ENCODE data around the gene OR52E4.

The OR52E4 gene

GRCh38 chr11:5847711-5848110 lies 32.7 kb upstream of the OR52E4 start:
- Histone ChIP-seq H3K4me3 (ENCODE audit: low read depth, low read length) (no peak overlapping the region), H3K27me3 (replicated peaks) (no peaks in the 10 kb centered on the region), H3K27ac (no peak overlapping the region), H3K36me3 (replicated peaks) (no peaks in the 10 kb centered on the region)
- no peak for DNase-seq
- TF ChIP-seq, protein P1, sequence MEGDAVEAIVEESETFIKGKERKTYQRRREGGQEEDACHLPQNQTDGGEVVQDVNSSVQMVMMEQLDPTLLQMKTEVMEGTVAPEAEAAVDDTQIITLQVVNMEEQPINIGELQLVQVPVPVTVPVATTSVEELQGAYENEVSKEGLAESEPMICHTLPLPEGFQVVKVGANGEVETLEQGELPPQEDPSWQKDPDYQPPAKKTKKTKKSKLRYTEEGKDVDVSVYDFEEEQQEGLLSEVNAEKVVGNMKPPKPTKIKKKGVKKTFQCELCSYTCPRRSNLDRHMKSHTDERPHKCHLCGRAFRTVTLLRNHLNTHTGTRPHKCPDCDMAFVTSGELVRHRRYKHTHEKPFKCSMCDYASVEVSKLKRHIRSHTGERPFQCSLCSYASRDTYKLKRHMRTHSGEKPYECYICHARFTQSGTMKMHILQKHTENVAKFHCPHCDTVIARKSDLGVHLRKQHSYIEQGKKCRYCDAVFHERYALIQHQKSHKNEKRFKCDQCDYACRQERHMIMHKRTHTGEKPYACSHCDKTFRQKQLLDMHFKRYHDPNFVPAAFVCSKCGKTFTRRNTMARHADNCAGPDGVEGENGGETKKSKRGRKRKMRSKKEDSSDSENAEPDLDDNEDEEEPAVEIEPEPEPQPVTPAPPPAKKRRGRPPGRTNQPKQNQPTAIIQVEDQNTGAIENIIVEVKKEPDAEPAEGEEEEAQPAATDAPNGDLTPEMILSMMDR (IDR thresholded peaks at IDR 0.05; ENCODE audit: low read depth, low read length, missing control alignments) = no peak
- in situ Hi-C loops (cut with HindIII; ENCODE audit: low pct_ligation_motif_present, low sequenced_read_pairs) = no loop called here

DNA sequence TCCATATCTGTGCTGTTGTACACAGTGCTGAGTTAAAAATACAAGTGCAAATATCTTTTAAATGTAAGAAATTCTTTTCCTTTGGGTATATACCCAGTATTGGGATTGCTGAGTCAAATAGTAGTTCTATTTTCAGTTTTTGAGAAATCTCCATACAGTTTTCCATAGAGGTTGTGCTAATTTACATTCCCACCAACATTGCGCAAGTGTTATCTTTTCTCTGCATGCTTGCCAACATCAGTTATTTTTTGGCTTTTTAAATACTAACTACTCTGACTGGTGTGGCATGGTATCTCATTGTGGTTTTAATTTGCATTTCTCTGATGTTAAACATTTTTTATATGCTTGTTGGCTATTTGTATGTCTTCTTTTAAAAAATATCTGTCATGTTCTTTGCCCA lies 29.4 kb upstream of the OR52E4 start:
- in situ Hi-C loops (cut with HindIII; ENCODE audit: low pct_ligation_motif_present, low sequenced_read_pairs) = no loop called here
- Histone ChIP-seq H3K27ac (no peak overlapping the region), H3K36me3 (replicated peaks) (no peaks in the 10 kb centered on the region), H3K4me3 (ENCODE audit: low read depth, low read length) (no peak overlapping the region), H3K27me3 (replicated peaks) (no peaks in the 10 kb centered on the region)
- no peak for DNase-seq
- TF ChIP-seq, protein P1 (IDR thresholded peaks at IDR 0.05; ENCODE audit: low read depth, low read length, missing control alignments) = no peak

DNA sequence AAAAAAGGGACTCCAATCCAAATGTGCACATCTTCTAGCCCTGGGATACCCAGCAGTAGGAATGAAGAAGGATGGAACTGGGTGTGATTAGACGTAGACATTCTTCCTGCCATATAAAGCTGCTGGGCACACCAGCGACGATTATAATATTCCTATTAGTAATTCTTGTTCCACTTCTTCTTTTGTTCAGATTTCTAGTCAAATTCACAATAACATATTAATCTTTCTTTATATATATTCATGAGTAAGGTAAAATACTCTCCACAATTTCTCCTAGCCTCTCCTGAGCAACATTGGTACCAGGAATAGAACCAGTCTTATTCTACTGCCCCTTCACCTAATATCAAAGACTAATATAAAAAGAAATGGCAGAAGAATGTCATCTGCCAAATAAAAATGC lies 22.8 kb upstream of the OR52E4 start, which contains the start of gene OR52E8:
TSS of gene OR52E8 (minus strand) at position 101 of the 400 bp plus-strand sequence. CDS start at position 101, 0 bp downstream.
- no peak for DNase-seq
- Histone ChIP-seq H3K36me3 (replicated peaks) (no peaks in the 10 kb centered on the region), H3K27ac (no peak within 1 kb of the TSS), H3K27me3 (replicated peaks) (no peaks in the 10 kb centered on the region), H3K4me3 (ENCODE audit: low read depth, low read length) (no peak within 1 kb of the TSS)
- in situ Hi-C loops (cut with HindIII; ENCODE audit: low pct_ligation_motif_present, low sequenced_read_pairs) = no loop called here
- TF ChIP-seq, protein P1 (IDR thresholded peaks at IDR 0.05; ENCODE audit: low read depth, low read length, missing control alignments) = no peak

DNA sequence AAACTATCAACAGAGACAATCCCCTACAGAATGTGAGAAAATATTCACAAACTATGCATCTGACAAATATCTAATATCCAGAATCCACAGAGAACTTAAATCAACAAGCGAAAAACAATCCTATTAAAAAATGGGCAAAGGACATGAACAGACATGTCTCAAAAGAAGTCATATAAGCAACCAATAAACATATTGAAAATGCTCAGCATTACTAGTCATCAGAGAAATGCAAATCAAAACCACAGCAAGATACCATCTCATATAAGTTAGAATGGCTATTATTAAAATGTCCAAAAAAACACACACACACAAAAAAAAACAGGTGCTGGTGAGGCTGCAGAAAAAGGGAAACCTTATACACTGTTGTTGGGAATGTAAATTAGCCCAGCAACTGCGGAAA lies 14.6 kb upstream of the OR52E4 start:
- TF ChIP-seq, protein P1 (IDR thresholded peaks at IDR 0.05; ENCODE audit: low read depth, low read length, missing control alignments) = no peak
- in situ Hi-C loops (cut with HindIII; ENCODE audit: low pct_ligation_motif_present, low sequenced_read_pairs) = no loop called here
- Histone ChIP-seq H3K4me3 (ENCODE audit: low read depth, low read length) (no peak overlapping the region), H3K27ac (no peak overlapping the region), H3K27me3 (replicated peaks) (no peaks in the 10 kb centered on the region), H3K36me3 (replicated peaks) (no peaks in the 10 kb centered on the region)
- DNase-seq = no peak

GRCh38 chr11:5878564-5878963 lies 1.9 kb upstream of the OR52E4 start:
- in situ Hi-C loops (cut with HindIII; ENCODE audit: low pct_ligation_motif_present, low sequenced_read_pairs) = no loop called here
- H3K4me3 ChIP-seq (ENCODE audit: low read depth, low read length) = no peak overlapping the region
- DNase-seq = no peak
- no peaks in the 10 kb centered on the region for H3K27me3 ChIP-seq (replicated peaks)
- H3K36me3 ChIP-seq (replicated peaks) = no peaks in the 10 kb centered on the region
- no peak overlapping the region for H3K27ac ChIP-seq
- TF ChIP-seq, protein P1 (IDR thresholded peaks at IDR 0.05; ENCODE audit: low read depth, low read length, missing control alignments) = no peak

DNA sequence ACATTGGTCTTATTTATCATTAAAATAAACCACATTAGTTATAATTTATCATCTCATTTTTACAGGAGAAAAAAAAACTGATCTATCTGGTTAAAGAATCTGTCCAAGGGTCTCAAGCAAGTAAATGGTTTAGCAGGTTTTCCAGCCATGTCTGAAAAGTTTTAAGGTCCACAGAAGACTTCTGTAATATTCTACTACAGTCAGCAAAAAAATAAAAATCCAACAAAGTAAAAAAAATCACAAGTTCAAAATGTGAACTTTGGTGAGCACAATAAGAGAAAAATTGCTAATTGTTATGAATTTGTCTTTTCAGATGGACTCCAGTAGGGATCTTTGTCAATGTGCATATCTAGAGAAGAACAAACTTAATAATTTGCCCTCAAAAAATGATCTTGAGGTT lies 1.3 kb downstream of the OR52E4 start:
- Histone ChIP-seq H3K27me3 (replicated peaks) (no peaks in the 10 kb centered on the region), H3K36me3 (replicated peaks) (no peaks in the 10 kb centered on the region), H3K4me3 (ENCODE audit: low read depth, low read length) (no peak overlapping the region), H3K27ac (no peak overlapping the region)
- in situ Hi-C loops (cut with HindIII; ENCODE audit: low pct_ligation_motif_present, low sequenced_read_pairs) = no loop called here
- TF ChIP-seq, protein P1 (IDR thresholded peaks at IDR 0.05; ENCODE audit: low read depth, low read length, missing control alignments) = no peak
- DNase-seq = no peak
